ENCODE measurements around the gene GARIN5A.

GARIN5A gene
- 0.09 to 0.24 reads per million in 2 experiments for total RNA-seq

GRCh38 chr19:50476224-50476906 is at the start of gene GARIN5A, which contains the start of gene EMC10:
GARIN5A (minus strand) TSS chr19:50476848; CDS start chr19:50476388, 460 bp downstream.
EMC10 (plus strand) TSS chr19:50476507; CDS start chr19:50476545, 38 bp downstream.
- DNase-seq (ENCODE audit: low read depth), result peak; percentile 92

- DNase-seq (ENCODE audit: low read depth), result no peak
Observed at GRCh38 chr19:50522881-50523280, 46.2 kb upstream of the GARIN5A start.

- DNase-seq (ENCODE audit: low read depth), result no peak
Observed at GRCh38 chr19:50520822-50521465, 44.3 kb upstream of the GARIN5A start.

- DNase-seq (ENCODE audit: low read depth), result no peak
Observed at GRCh38 chr19:50519006-50519575, 42.4 kb upstream of the GARIN5A start.

- DNase-seq (ENCODE audit: low read depth), result no peak
Observed at GRCh38 chr19:50518091-50519005, 41.7 kb upstream of the GARIN5A start.

GRCh38 chr19:50517704-50518075 is 41.0 kb upstream of the GARIN5A start:
- no peak for DNase-seq (ENCODE audit: low read depth)

- DNase-seq (ENCODE audit: low read depth), result no peak
Observed at GRCh38 chr19:50516964-50517703, 40.5 kb upstream of the GARIN5A start.

- DNase-seq (ENCODE audit: low read depth), result no peak
Observed at GRCh38 chr19:50516456-50516855, 39.8 kb upstream of the GARIN5A start.

GRCh38 chr19:50515168-50515561 is 38.5 kb upstream of the GARIN5A start:
- no peak for DNase-seq (ENCODE audit: low read depth)

GRCh38 chr19:50514346-50515167 is 37.9 kb upstream of the GARIN5A start:
- DNase-seq (ENCODE audit: low read depth), result no peak

GRCh38 chr19:50513746-50514345 is 37.2 kb upstream of the GARIN5A start, which contains the start of gene ASPDH:
ASPDH (minus strand) TSS chr19:50513913; CDS start chr19:50513823, 90 bp downstream.
- DNase-seq (ENCODE audit: low read depth), result no peak

- DNase-seq (ENCODE audit: low read depth), result no peak
Observed at GRCh38 chr19:50512999-50513745, 36.5 kb upstream of the GARIN5A start.

- no peak for DNase-seq (ENCODE audit: low read depth)
Observed at GRCh38 chr19:50512112-50512998, 35.7 kb upstream of the GARIN5A start.

GRCh38 chr19:50511069-50511822 is 34.6 kb upstream of the GARIN5A start, which contains the start of gene JOSD2:
JOSD2 (minus strand) TSS chr19:50511191; CDS start chr19:50510431, 760 bp downstream.
- DNase-seq (ENCODE audit: low read depth), result peak; percentile 96

GRCh38 chr19:50510700-50511068 is 34.0 kb upstream of the GARIN5A start:
- no peak for DNase-seq (ENCODE audit: low read depth)

GRCh38 chr19:50510121-50510670 is 33.5 kb upstream of the GARIN5A start:
- DNase-seq (ENCODE audit: low read depth), result no peak

GRCh38 chr19:50509366-50509765 is 32.7 kb upstream of the GARIN5A start:
- no peak for DNase-seq (ENCODE audit: low read depth)
